SU-DHL-6 (cell line): ENCODE measurements around the gene ZP1.

Experiments used
- H2AFZ ChIP-seq: fragments of 200-600 bp; sonication (generic); 2 replicates; pipeline ENCODE4 v1.6.1; 2014; ENCODE audit warnings: low read depth, mild to moderate bottlenecking, moderate library complexity, mixed read lengths, antibody characterized with exemption, low read length; ENCODE audit not compliant: severe bottlenecking
- H3F3A ChIP-seq: fragments of 200-600 bp; shearing (Covaris generic); 2 replicates; pipeline ENCODE4 v1.6.0; 2016; ENCODE audit warnings: antibody characterized with exemption, mild to moderate bottlenecking; ENCODE audit not compliant: insufficient read depth
- H3K27ac ChIP-seq: fragments of 200-600 bp; sonication (generic); 2 replicates; pipeline ENCODE4 v1.5.1; 2016; ENCODE audit warnings: low read depth, mild to moderate bottlenecking, low read length, moderate library complexity, mixed read lengths
- H3K27me3 ChIP-seq: fragments of 200-600 bp; sonication (generic), shearing (Covaris generic); 2 replicates; pipeline ENCODE4 v1.6.0; 2014; ENCODE audit warnings: mild to moderate bottlenecking, low read length
- H3K36me3 ChIP-seq: fragments of 200-600 bp; sonication (generic); 2 replicates; pipeline ENCODE4 v1.6.1; 2014; ENCODE audit warnings: mild to moderate bottlenecking, low read length, mixed read lengths
- H3K4me2 ChIP-seq: fragments of 300-600, 200-600 bp; shearing (Covaris generic), sonication (generic); 2 replicates; pipeline ENCODE4 v1.6.0; 2014; ENCODE audit warnings: low read length, low read depth, mild to moderate bottlenecking; ENCODE audit not compliant: poor library complexity, severe bottlenecking
- H3K4me3 ChIP-seq: fragments of 200-600 bp; sonication (generic); 2 replicates; pipeline ENCODE4 v1.5.1; 2014; ENCODE audit warnings: antibody characterized with exemption, low read length, mild to moderate bottlenecking, mixed read lengths; ENCODE audit not compliant: insufficient read depth, poor library complexity, severe bottlenecking
- H3K79me2 ChIP-seq: fragments of 200-600 bp; sonication (generic); 2 replicates; pipeline ENCODE4 v1.6.1; 2014; ENCODE audit warnings: mild to moderate bottlenecking, low read length, moderate library complexity; ENCODE audit not compliant: insufficient read depth
- H3K9ac ChIP-seq: fragments of 200-600 bp; sonication (generic); 2 replicates; pipeline ENCODE4 v1.7.0; 2014; ENCODE audit warnings: mild to moderate bottlenecking, low read length
- H3K9me2 ChIP-seq: fragments of 200-600 bp; sonication (generic); replicated peaks from 2 replicates; pipeline ENCODE4 v1.6.1; 2014; ENCODE audit warnings: low read length; ENCODE audit not compliant: insufficient read depth
- H3K9me3 ChIP-seq: fragments of 200-600 bp; sonication (generic); 2 replicates; pipeline ENCODE4 v1.6.1; 2014; ENCODE audit warnings: low read length, mixed read lengths; ENCODE audit not compliant: insufficient read depth
- H4K20me1 ChIP-seq: fragments of 200-600 bp; sonication (generic); 2 replicates; pipeline ENCODE4 v1.6.1; 2014; ENCODE audit warnings: low read depth, mild to moderate bottlenecking, antibody characterized with exemption, low read length, moderate library complexity, mixed read lengths
- EZH2phosphoT487 ChIP-seq: fragments of 200-600 bp; sonication (generic), shearing (Covaris generic); conservative IDR thresholded peaks from 2 replicates; pipeline ENCODE4 v1.6.1; 2018; ENCODE audit warnings: mild to moderate bottlenecking, antibody characterized with exemption, low read length, moderate library complexity, mixed read lengths
- TF ChIP-seq, protein P1 (sequence below): fragments of 200-600 bp; sonication (generic); IDR thresholded peaks from one replicate; pipeline ENCODE4 v1.5.1; 2017; ENCODE audit warnings: antibody characterized with exemption, mild to moderate bottlenecking, low read length, moderate library complexity; ENCODE audit not compliant: insufficient read depth, poor library complexity, severe bottlenecking

Gene ZP1

GRCh38 chr11:60870733-60871377 lies 3.5 kb downstream of the ZP1 start:
- Histone ChIP-seq H3K27ac (no peak overlapping the region), H3K4me3 (no peak overlapping the region), H3K9me2 (no peaks in the 10 kb centered on the region), H3K4me2 (no peak overlapping the region), H3K36me3 (no peaks in the 10 kb centered on the region), H3K9me3 (no peaks in the 10 kb centered on the region), H3K27me3 (no peaks in the 10 kb centered on the region), H3F3A (no peaks in the 10 kb centered on the region), H3K79me2 (no peaks in the 10 kb centered on the region), H3K9ac (no peak overlapping the region), H2AFZ (no peak overlapping the region), H4K20me1 (no peaks in the 10 kb centered on the region)
- TF ChIP-seq, protein P1, sequence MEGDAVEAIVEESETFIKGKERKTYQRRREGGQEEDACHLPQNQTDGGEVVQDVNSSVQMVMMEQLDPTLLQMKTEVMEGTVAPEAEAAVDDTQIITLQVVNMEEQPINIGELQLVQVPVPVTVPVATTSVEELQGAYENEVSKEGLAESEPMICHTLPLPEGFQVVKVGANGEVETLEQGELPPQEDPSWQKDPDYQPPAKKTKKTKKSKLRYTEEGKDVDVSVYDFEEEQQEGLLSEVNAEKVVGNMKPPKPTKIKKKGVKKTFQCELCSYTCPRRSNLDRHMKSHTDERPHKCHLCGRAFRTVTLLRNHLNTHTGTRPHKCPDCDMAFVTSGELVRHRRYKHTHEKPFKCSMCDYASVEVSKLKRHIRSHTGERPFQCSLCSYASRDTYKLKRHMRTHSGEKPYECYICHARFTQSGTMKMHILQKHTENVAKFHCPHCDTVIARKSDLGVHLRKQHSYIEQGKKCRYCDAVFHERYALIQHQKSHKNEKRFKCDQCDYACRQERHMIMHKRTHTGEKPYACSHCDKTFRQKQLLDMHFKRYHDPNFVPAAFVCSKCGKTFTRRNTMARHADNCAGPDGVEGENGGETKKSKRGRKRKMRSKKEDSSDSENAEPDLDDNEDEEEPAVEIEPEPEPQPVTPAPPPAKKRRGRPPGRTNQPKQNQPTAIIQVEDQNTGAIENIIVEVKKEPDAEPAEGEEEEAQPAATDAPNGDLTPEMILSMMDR = no peak
- TF ChIP-seq EZH2phosphoT487 = no peak

GRCh38 chr11:60871378-60872061 lies 4.2 kb downstream of the ZP1 start:
- Histone ChIP-seq H3K36me3 (no peaks in the 10 kb centered on the region), H3K27me3 (no peaks in the 10 kb centered on the region), H4K20me1 (no peaks in the 10 kb centered on the region), H3K79me2 (no peaks in the 10 kb centered on the region), H3K27ac (no peak overlapping the region), H3K9ac (no peak overlapping the region), H3K4me3 (no peak overlapping the region), H2AFZ (no peak overlapping the region), H3K9me2 (no peaks in the 10 kb centered on the region), H3F3A (no peaks in the 10 kb centered on the region), H3K4me2 (no peak overlapping the region), H3K9me3 (no peaks in the 10 kb centered on the region)
- TF ChIP-seq, protein P1 = no peak
- TF ChIP-seq EZH2phosphoT487 = no peak

- Histone ChIP-seq H3K4me2 (no peak overlapping the region), H2AFZ (no peak overlapping the region), H3F3A (no peaks in the 10 kb centered on the region), H3K27me3 (no peaks in the 10 kb centered on the region), H3K4me3 (no peak overlapping the region), H3K27ac (no peak overlapping the region), H3K9me2 (no peaks in the 10 kb centered on the region), H3K36me3 (no peaks in the 10 kb centered on the region), H3K9ac (no peak overlapping the region), H3K79me2 (no peaks in the 10 kb centered on the region), H4K20me1 (no peaks in the 10 kb centered on the region), H3K9me3 (no peaks in the 10 kb centered on the region)
- TF ChIP-seq EZH2phosphoT487 = no peak
- TF ChIP-seq, protein P1 = no peak
These were observed 5.0 kb downstream of the ZP1 start for GRCh38 chr11:60872124-60872960.
